ENCODE measurements around the gene GPAM.
A peak's percentile ranks its signal among the peaks of the same experiment; 100 is the strongest.

GPAM gene

DNA sequence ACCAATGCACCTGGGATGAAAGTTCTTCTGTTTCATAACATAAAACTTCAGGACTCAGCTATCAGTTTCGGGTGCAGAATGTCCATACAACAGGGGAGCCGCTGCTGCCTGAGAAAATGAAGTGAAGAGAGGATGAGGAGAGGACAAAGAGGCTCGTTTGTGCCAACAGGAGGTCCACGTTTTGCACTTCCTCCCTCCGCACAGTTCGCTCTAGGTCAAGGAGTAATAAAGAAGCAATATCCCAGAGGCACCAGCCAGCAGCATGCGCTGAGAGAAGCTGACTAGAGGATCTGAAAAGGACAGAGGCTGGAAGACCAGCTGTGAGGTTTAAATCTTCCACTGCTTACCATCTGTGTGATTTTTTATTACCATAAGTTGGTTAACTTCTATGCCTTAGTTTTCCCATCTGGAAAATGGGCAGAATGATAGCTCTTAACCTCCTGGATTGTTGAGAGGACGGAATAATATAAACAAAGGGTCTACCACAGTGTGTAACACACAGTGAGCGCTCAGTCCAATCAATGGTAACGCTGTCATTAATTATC is 709 bp downstream of the GPAM start:
- peaks cover 28% of the 10 kb centered on the region for H3K36me3 ChIP-seq (ENCODE audit: control insufficient read depth, insufficient read depth, low read length)
- peak overlapping the region; percentile 93 for H3K9ac ChIP-seq (ENCODE audit: low read depth, low read length)
- H3K9me3 ChIP-seq (ENCODE audit: control insufficient read depth, insufficient read depth, low read length) = no peaks in the 10 kb centered on the region
- peaks cover 9% of the 10 kb centered on the region; the same call in 1 of the 2 replicates for H3K4me1 ChIP-seq (ENCODE audit: control insufficient read depth, insufficient read depth, low read length)
- no peaks in the 10 kb centered on the region for H3K27me3 ChIP-seq (ENCODE audit: control insufficient read depth, insufficient read depth, low read length)
- H3K4me3 ChIP-seq (ENCODE audit: low read depth, low read length) = peak overlapping the region; percentile 96
- H3K27ac ChIP-seq (ENCODE audit: low read depth, low read length) = peak overlapping the region; percentile 75

DNA sequence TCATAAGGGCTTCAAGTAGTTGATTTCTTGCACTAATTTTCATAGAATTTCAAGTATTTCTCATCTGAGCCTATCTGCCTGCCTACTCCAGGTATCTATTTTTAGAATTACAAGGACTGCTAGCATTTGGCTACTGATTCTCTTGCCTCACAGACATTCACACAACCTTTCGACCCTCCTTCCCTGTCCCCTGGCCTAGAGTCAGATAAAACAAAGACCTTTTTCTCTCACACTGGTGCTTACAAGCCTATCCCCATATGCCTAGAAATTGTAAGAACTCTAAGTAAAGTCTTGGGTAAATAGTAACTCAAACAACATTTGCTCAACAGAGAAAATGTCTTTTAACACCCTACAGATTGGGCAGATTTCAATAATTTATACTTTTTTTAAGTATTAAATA is 6.3 kb downstream of the GPAM start:
- Histone ChIP-seq H3K4me1 (ENCODE audit: control insufficient read depth, insufficient read depth, low read length) (peaks cover 5% of the 10 kb centered on the region; the same call in 1 of the 2 replicates), H3K27ac (ENCODE audit: low read depth, low read length) (no peak overlapping the region), H3K36me3 (ENCODE audit: control insufficient read depth, insufficient read depth, low read length) (peaks cover 83% of the 10 kb centered on the region), H3K4me3 (ENCODE audit: low read depth, low read length) (no peak overlapping the region), H3K9me3 (ENCODE audit: control insufficient read depth, insufficient read depth, low read length) (no peaks in the 10 kb centered on the region), H3K27me3 (ENCODE audit: control insufficient read depth, insufficient read depth, low read length) (no peaks in the 10 kb centered on the region), H3K9ac (ENCODE audit: low read depth, low read length) (no peak overlapping the region)

DNA sequence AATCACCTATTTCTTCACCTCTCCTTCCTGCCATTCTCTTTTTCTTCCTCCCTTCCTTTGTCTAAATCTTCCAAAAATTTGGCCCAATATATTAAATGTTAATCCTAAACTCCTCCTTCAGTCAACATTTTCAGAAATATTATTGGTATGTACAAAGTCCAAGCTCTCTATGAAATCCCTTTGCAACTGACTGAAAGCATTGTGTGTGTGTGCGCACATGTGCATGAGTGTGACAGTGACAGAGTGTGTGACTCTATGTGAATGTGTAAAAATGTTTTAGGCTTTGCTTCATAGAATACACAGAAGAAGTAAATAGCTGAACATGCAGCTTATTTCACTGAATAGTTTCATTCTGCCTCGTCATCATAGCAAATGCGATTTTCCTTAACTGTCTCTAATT is 7.0 kb downstream of the GPAM start:
- Histone ChIP-seq H3K36me3 (ENCODE audit: control insufficient read depth, insufficient read depth, low read length) (peaks cover 89% of the 10 kb centered on the region), H3K4me1 (ENCODE audit: control insufficient read depth, insufficient read depth, low read length) (no peaks in the 10 kb centered on the region), H3K27ac (ENCODE audit: low read depth, low read length) (no peak overlapping the region), H3K4me3 (ENCODE audit: low read depth, low read length) (no peak overlapping the region), H3K9ac (ENCODE audit: low read depth, low read length) (no peak overlapping the region), H3K9me3 (ENCODE audit: control insufficient read depth, insufficient read depth, low read length) (no peaks in the 10 kb centered on the region), H3K27me3 (ENCODE audit: control insufficient read depth, insufficient read depth, low read length) (no peaks in the 10 kb centered on the region)

DNA sequence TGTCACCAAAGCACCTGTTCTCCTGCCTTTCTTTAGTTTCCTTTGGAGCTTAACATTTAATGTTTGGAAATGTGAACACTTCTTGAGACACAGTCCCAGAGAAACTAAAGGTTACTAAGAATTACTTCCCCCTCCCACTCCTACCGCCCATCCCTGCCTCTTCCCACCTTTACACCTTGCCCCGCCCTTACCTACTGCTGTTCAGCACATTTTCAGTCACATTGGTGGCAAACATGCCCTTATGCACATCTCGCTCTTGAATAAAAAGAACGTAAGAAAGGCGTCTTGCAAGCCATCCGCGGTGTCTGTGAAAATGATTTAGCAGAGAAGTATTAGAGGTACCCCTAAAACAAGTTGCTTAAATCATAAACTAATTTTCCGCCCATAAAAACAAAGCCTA is 8.2 kb downstream of the GPAM start:
- no peak overlapping the region for H3K9ac ChIP-seq (ENCODE audit: low read depth, low read length)
- H3K27ac ChIP-seq (ENCODE audit: low read depth, low read length) = no peak overlapping the region
- H3K4me1 ChIP-seq (ENCODE audit: control insufficient read depth, insufficient read depth, low read length) = no peaks in the 10 kb centered on the region
- H3K36me3 ChIP-seq (ENCODE audit: control insufficient read depth, insufficient read depth, low read length) = peaks cover 95% of the 10 kb centered on the region
- H3K4me3 ChIP-seq (ENCODE audit: low read depth, low read length) = no peak overlapping the region
- no peaks in the 10 kb centered on the region for H3K27me3 ChIP-seq (ENCODE audit: control insufficient read depth, insufficient read depth, low read length)
- no peaks in the 10 kb centered on the region for H3K9me3 ChIP-seq (ENCODE audit: control insufficient read depth, insufficient read depth, low read length)

DNA sequence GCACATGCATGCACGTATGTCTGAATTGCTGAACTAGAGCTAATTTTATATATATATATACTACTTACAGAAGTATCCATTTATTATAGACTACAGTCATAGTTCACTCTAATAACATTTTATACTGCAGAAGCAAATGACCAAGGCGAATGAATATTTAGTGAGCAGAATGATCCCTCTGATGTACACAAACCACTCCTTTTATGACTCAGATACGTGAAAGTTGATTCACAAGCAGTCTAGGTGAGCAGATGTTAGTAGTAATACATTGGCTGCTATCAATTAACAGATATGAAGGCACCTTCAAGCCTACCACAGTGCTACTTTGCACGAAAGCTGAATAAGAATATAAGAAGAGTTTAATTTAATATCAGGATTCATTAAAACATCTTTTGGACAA is 10.4 kb downstream of the GPAM start:
- Histone ChIP-seq H3K4me1 (ENCODE audit: control insufficient read depth, insufficient read depth, low read length) (no peaks in the 10 kb centered on the region), H3K36me3 (ENCODE audit: control insufficient read depth, insufficient read depth, low read length) (peaks cover 96% of the 10 kb centered on the region), H3K27me3 (ENCODE audit: control insufficient read depth, insufficient read depth, low read length) (no peaks in the 10 kb centered on the region), H3K27ac (ENCODE audit: low read depth, low read length) (no peak overlapping the region), H3K9me3 (ENCODE audit: control insufficient read depth, insufficient read depth, low read length) (no peaks in the 10 kb centered on the region), H3K4me3 (ENCODE audit: low read depth, low read length) (no peak overlapping the region), H3K9ac (ENCODE audit: low read depth, low read length) (no peak overlapping the region)

DNA sequence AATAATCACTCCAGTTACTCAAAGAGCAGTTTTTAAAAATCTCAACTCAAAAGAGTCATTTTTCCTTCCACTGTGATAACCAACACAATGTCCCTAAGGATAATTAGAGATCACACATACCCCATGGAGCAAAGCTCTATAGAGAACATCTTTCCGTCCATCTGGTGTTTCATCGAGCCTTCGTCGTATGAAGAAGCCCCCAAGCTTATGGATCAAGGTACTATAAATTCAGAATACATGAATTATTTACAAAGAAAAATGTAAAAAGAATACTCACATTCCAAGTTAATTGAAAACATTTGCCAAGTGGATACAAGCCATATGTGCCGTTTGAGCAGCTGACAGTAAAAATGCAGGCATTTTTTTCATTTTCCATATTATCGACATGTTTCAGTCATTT is 14.8 kb downstream of the GPAM start:
- H3K4me3 ChIP-seq (ENCODE audit: low read depth, low read length) = no peak overlapping the region
- no peak overlapping the region for H3K9ac ChIP-seq (ENCODE audit: low read depth, low read length)
- H3K36me3 ChIP-seq (ENCODE audit: control insufficient read depth, insufficient read depth, low read length) = peaks cover 97% of the 10 kb centered on the region

DNA sequence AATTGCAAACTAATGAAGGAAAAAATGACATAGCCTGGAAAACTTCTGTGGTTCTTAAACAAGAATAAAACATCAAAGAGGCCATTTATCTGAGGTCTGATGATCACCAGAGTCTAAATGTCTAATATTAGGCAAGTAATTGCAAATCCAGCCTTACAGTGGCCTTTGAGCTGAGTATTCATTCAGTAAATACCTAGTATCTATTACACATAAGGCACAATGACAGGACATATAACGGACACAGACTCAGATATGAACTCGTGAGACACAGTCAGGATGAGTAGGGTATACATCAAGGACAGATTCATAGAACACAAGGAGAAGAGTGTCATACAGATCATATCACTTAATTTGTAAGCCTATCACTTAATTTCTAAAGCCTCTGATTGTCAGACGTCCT is 16.8 kb downstream of the GPAM start:
- H3K9ac ChIP-seq (ENCODE audit: low read depth, low read length) = no peak overlapping the region
- no peaks in the 10 kb centered on the region for H3K9me3 ChIP-seq (ENCODE audit: control insufficient read depth, insufficient read depth, low read length)
- peaks cover 97% of the 10 kb centered on the region for H3K36me3 ChIP-seq (ENCODE audit: control insufficient read depth, insufficient read depth, low read length)
- H3K27ac ChIP-seq (ENCODE audit: low read depth, low read length) = no peak overlapping the region
- no peaks in the 10 kb centered on the region for H3K27me3 ChIP-seq (ENCODE audit: control insufficient read depth, insufficient read depth, low read length)
- no peaks in the 10 kb centered on the region for H3K4me1 ChIP-seq (ENCODE audit: control insufficient read depth, insufficient read depth, low read length)
- no peak overlapping the region for H3K4me3 ChIP-seq (ENCODE audit: low read depth, low read length)

More for the DNA sequence above, 14.8 kb downstream of the GPAM start:
- Histone ChIP-seq H3K27me3 (ENCODE audit: control insufficient read depth, insufficient read depth, low read length) (no peaks in the 10 kb centered on the region), H3K4me1 (ENCODE audit: control insufficient read depth, insufficient read depth, low read length) (no peaks in the 10 kb centered on the region), H3K9me3 (ENCODE audit: control insufficient read depth, insufficient read depth, low read length) (no peaks in the 10 kb centered on the region), H3K27ac (ENCODE audit: low read depth, low read length) (no peak overlapping the region)

DNA sequence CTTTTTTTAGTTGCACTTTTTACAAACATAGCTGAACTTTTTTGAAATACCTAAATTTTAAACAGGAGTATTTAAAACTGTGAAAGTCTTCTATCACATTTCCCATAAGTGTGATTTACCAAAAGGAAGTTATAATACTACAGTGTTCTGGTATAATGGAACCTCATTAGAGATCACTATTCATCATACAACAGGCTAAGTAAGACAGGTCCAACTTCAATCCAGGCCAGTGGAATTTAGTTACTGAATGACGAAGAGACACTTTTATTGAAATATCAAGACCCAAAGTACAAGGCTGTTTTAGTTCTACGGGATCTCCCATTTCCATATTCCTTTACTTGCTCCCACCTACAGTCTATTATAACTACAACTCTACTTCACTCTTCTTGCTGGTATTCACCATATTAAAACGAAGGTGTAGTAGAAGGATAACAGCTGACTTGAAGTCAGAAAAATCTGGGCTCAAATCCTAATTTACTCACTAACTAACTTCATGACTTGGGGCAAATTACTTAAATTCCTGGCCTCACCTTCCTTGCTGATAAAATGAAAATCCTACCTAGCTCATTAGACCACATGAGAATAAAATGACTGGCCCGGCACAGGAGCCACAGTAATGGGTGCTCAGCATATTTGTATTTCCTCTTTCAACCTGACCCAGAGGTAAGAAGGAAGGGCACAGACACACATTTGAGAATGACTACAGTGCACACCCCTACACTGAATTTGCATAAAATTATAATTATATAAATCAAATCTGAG is 21.6 kb downstream of the GPAM start:
- H3K9ac ChIP-seq (ENCODE audit: low read depth, low read length) = no peak overlapping the region
- no peak overlapping the region for H3K4me3 ChIP-seq (ENCODE audit: low read depth, low read length)
- no peak overlapping the region for H3K27ac ChIP-seq (ENCODE audit: low read depth, low read length)
- no peaks in the 10 kb centered on the region for H3K27me3 ChIP-seq (ENCODE audit: control insufficient read depth, insufficient read depth, low read length)
- peaks cover 95% of the 10 kb centered on the region for H3K36me3 ChIP-seq (ENCODE audit: control insufficient read depth, insufficient read depth, low read length)
- H3K9me3 ChIP-seq (ENCODE audit: control insufficient read depth, insufficient read depth, low read length) = no peaks in the 10 kb centered on the region
- no peaks in the 10 kb centered on the region for H3K4me1 ChIP-seq (ENCODE audit: control insufficient read depth, insufficient read depth, low read length)

DNA sequence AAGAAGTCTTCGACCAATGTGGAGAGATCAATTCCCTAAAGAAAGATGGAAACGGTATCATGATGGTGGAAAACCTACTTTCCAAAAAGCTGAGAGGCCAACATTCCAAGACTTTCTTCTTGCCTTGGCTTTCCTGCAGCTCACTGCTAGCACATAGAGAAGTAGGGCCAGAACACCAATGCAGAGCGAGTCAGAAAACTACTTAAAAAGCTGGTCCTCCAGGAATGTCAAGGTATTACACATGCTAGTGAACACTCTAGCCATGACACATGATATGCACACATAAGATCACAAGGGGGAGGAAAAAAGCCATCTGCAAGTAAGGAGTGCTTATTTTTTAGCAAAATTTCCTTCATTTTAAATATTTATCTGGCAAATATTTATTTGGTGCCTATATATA is 22.7 kb downstream of the GPAM start:
- H3K36me3 ChIP-seq (ENCODE audit: control insufficient read depth, insufficient read depth, low read length) = peaks cover 95% of the 10 kb centered on the region
- no peaks in the 10 kb centered on the region for H3K9me3 ChIP-seq (ENCODE audit: control insufficient read depth, insufficient read depth, low read length)
- H3K9ac ChIP-seq (ENCODE audit: low read depth, low read length) = no peak overlapping the region
- no peak overlapping the region for H3K4me3 ChIP-seq (ENCODE audit: low read depth, low read length)
- no peaks in the 10 kb centered on the region for H3K4me1 ChIP-seq (ENCODE audit: control insufficient read depth, insufficient read depth, low read length)
- no peak overlapping the region for H3K27ac ChIP-seq (ENCODE audit: low read depth, low read length)
- H3K27me3 ChIP-seq (ENCODE audit: control insufficient read depth, insufficient read depth, low read length) = no peaks in the 10 kb centered on the region

DNA sequence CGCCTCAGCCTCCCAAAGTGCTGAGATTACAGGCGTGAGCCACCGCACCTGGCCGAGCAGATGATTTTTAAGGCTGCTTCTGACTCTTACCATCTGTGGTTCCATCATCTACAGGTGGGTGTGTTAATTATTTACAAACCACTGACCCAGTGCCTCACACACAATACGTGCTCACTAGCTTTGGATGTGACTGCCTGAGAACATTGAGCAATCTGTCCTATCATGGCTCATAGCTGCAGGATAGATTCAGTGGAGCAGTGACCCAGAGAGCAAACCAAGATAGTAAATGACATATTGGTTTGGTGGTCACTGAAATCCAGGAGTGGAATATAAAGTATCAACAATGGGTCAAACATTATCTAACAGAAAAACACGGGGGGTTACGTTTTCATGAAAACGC is 24.1 kb downstream of the GPAM start:
- no peaks in the 10 kb centered on the region for H3K27me3 ChIP-seq (ENCODE audit: control insufficient read depth, insufficient read depth, low read length)
- no peak overlapping the region for H3K27ac ChIP-seq (ENCODE audit: low read depth, low read length)
- H3K36me3 ChIP-seq (ENCODE audit: control insufficient read depth, insufficient read depth, low read length) = peaks cover 98% of the 10 kb centered on the region
- H3K9me3 ChIP-seq (ENCODE audit: control insufficient read depth, insufficient read depth, low read length) = no peaks in the 10 kb centered on the region
- H3K4me1 ChIP-seq (ENCODE audit: control insufficient read depth, insufficient read depth, low read length) = no peaks in the 10 kb centered on the region
- no peak overlapping the region for H3K4me3 ChIP-seq (ENCODE audit: low read depth, low read length)
- H3K9ac ChIP-seq (ENCODE audit: low read depth, low read length) = no peak overlapping the region

DNA sequence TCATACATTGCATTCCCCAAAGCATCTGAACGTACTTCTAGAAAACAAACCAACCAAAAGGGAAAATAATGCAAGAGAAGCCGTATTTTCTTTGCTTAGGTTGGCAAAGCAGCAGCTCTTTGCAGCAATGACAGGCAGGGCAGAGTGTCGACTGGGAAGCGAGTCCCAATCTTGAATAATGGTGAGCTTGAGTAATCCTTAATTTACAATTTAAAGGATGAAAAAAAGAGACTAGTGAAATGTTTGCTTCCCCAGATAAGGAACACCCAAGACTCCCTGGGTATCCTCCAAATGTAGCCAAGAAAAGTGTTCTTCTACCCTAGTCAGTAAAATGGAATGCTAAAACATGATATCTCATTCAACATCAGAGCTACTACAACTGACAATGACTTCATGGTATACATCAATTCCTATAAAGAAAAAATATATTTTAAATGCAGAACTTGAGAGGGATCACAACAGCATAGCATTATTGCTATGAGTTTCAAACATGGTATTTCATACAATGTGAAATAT is 32.0 kb downstream of the GPAM start:
- H3K9ac ChIP-seq (ENCODE audit: low read depth, low read length) = no peak overlapping the region
- H3K9me3 ChIP-seq (ENCODE audit: control insufficient read depth, insufficient read depth, low read length) = no peaks in the 10 kb centered on the region
- H3K4me3 ChIP-seq (ENCODE audit: low read depth, low read length) = no peak overlapping the region
- H3K27me3 ChIP-seq (ENCODE audit: control insufficient read depth, insufficient read depth, low read length) = no peaks in the 10 kb centered on the region
- H3K4me1 ChIP-seq (ENCODE audit: control insufficient read depth, insufficient read depth, low read length) = no peaks in the 10 kb centered on the region
- H3K36me3 ChIP-seq (ENCODE audit: control insufficient read depth, insufficient read depth, low read length) = peaks cover 51% of the 10 kb centered on the region
- H3K27ac ChIP-seq (ENCODE audit: low read depth, low read length) = no peak overlapping the region
